Activated naive CD4-positive, alpha-beta T cell treated with anti-CD3 and anti-CD28 coated beads for 36 hours (primary cell): ENCODE results near the gene MDM1. TPM values are rescaled to one million over a fixed set of nuclear protein-coding genes. Genes with fewer than 3 reads are reported as not detected.
A peak's percentile ranks its signal among the peaks of the same experiment; 100 is the strongest.

Experiments used
- CTCF ChIA-PET: fragments of 350-600 bp; sonication (Branson Sonifier 250); formaldehyde crosslinking; loops from one replicate; lab custom pipeline; 2021; ENCODE audit warnings: antibody characterized with exemption; lab: Charles Lee
- DNase-seq: peaks from one replicate; pipeline ENCODE4 v3.0.0-alpha.2; 2020
- H3K27ac Mint-ChIP-seq: one replicate; pipeline ENCODE4 v1.8.0; 2021; ENCODE audit warnings: mild to moderate bottlenecking, mixed read lengths
- H3K27me3 Mint-ChIP-seq: one replicate; pipeline ENCODE4 v1.8.0; 2021; ENCODE audit warnings: low read depth, mixed read lengths
- H3K36me3 Mint-ChIP-seq: one replicate; pipeline ENCODE4 v1.8.0; 2021; ENCODE audit warnings: low read depth, mixed read lengths
- H3K4me1 Mint-ChIP-seq: one replicate; pipeline ENCODE4 v1.8.0; 2021; ENCODE audit warnings: low read depth, mixed read lengths
- H3K4me3 Mint-ChIP-seq: one replicate; pipeline ENCODE4 v1.8.0; 2021; ENCODE audit warnings: mild to moderate bottlenecking, moderate library complexity, mixed read lengths
- H3K9me3 Mint-ChIP-seq: one replicate; pipeline ENCODE4 v1.8.0; 2021; ENCODE audit warnings: mixed read lengths
- intact Hi-C: fragments of 100-400 bp; cut with micrococcal nuclease; formaldehyde crosslinking; loops from one replicate; pipeline ENCODE4 v1.15.1; 2023
- total RNA-seq, 2 experiments: library from RNA; stranded (reverse); gene quantifications; one replicate each; pipeline ENCODE4 v1.2.3, GENCODE V29; 2021

MDM1 gene
- total RNA-seq, 2 experiments from 2014 or later = 16.5 to 20.8 TPM

GRCh38 chr12:68368327-68368726 is 36.2 kb upstream of the MDM1 start:
- CTCF ChIA-PET = no interaction called here
- Mint-ChIP-seq H3K36me3 (no peaks in the 10 kb centered on the region), H3K9me3 (peaks cover 1% of the 10 kb centered on the region), H3K27me3 (no peaks in the 10 kb centered on the region), H3K27ac (no peak overlapping the region), H3K4me1 (peaks cover 61% of the 10 kb centered on the region), H3K4me3 (no peak overlapping the region)
- no peak for DNase-seq
- intact Hi-C loops = loop anchor here (5.0 kb wide), 1 partner anchor 251 kb away; no protein-coding TSS in a partner anchor

GRCh38 chr12:68367903-68368302 is 35.7 kb upstream of the MDM1 start:
- no peaks in the 10 kb centered on the region for H3K27me3 Mint-ChIP-seq
- intact Hi-C loops = loop anchor here (5.0 kb wide), 1 partner anchor 251 kb away; no protein-coding TSS in a partner anchor
- H3K4me1 Mint-ChIP-seq = peaks cover 59% of the 10 kb centered on the region
- no peak overlapping the region for H3K4me3 Mint-ChIP-seq
- no peaks in the 10 kb centered on the region for H3K36me3 Mint-ChIP-seq
- CTCF ChIA-PET = no interaction called here
- H3K9me3 Mint-ChIP-seq = no peaks in the 10 kb centered on the region
- no peak overlapping the region for H3K27ac Mint-ChIP-seq
- no peak for DNase-seq

GRCh38 chr12:68367116-68367515 is 35.0 kb upstream of the MDM1 start:
- Mint-ChIP-seq H3K27ac (peak overlapping the region; percentile 43), H3K27me3 (no peaks in the 10 kb centered on the region), H3K36me3 (no peaks in the 10 kb centered on the region), H3K4me1 (peaks cover 56% of the 10 kb centered on the region), H3K4me3 (no peak overlapping the region), H3K9me3 (no peaks in the 10 kb centered on the region)
- intact Hi-C loops = loop anchor here (5.0 kb wide), 1 partner anchor 250 kb away; no protein-coding TSS in a partner anchor
- CTCF ChIA-PET = no interaction called here
- peak; percentile 57 for DNase-seq

- Mint-ChIP-seq H3K27ac (peak overlapping the region; percentile 90), H3K9me3 (no peaks in the 10 kb centered on the region), H3K36me3 (no peaks in the 10 kb centered on the region), H3K27me3 (no peaks in the 10 kb centered on the region), H3K4me1 (peaks cover 57% of the 10 kb centered on the region), H3K4me3 (peak overlapping the region; percentile 79)
- peak; percentile 90 for DNase-seq
- CTCF ChIA-PET = interaction anchor here (0.8 to 1.0 kb wide), 2 partner anchors 10 to 127 kb away, joined by 3 to 5 read pairs; no protein-coding TSS in a partner anchor
- intact Hi-C loops = loop anchor here (1.0 to 5.0 kb wide), 9 partner anchors 9 to 444 kb away; partner anchors contain the start of genes MDM1, MDM2 and RAP1B
These were observed 32.9 kb upstream of the MDM1 start for GRCh38 chr12:68364893-68365725.

- H3K9me3 Mint-ChIP-seq = no peaks in the 10 kb centered on the region
- CTCF ChIA-PET = interaction anchor here (1.0 kb wide), 1 partner anchor 127 kb away, joined by 3 read pairs; no protein-coding TSS in a partner anchor
- H3K4me1 Mint-ChIP-seq = peaks cover 57% of the 10 kb centered on the region
These were observed 32.2 kb upstream of the MDM1 start for GRCh38 chr12:68364328-68364727.

GRCh38 chr12:68361953-68362352 is 29.8 kb upstream of the MDM1 start:
- CTCF ChIA-PET = interaction anchor here (0.6 kb wide), 2 partner anchors 13 to 432 kb away, joined by 3 to 4 read pairs; no protein-coding TSS in a partner anchor
- H3K4me3 Mint-ChIP-seq = no peak overlapping the region
- no peak for DNase-seq
- no peaks in the 10 kb centered on the region for H3K36me3 Mint-ChIP-seq
- peaks cover 48% of the 10 kb centered on the region for H3K4me1 Mint-ChIP-seq
- no peaks in the 10 kb centered on the region for H3K9me3 Mint-ChIP-seq
- H3K27me3 Mint-ChIP-seq = no peaks in the 10 kb centered on the region
- peak overlapping the region; percentile 21 for H3K27ac Mint-ChIP-seq
- intact Hi-C loops = no loop called here

More at GRCh38 chr12:68364328-68364727, 32.2 kb upstream of the MDM1 start:
- no peak for DNase-seq
- Mint-ChIP-seq H3K27me3 (no peaks in the 10 kb centered on the region), H3K4me3 (peak overlapping the region; percentile 79), H3K27ac (peak overlapping the region; percentile 90), H3K36me3 (no peaks in the 10 kb centered on the region)
- intact Hi-C loops = loop anchor here (2.0 kb wide), 2 partner anchors 74 to 444 kb away; partner anchors contain the start of gene MDM2

GRCh38 chr12:68359674-68360073 is 27.5 kb upstream of the MDM1 start:
- Mint-ChIP-seq H3K4me3 (no peak overlapping the region), H3K27me3 (no peaks in the 10 kb centered on the region), H3K27ac (no peak overlapping the region), H3K4me1 (peaks cover 33% of the 10 kb centered on the region), H3K36me3 (no peaks in the 10 kb centered on the region), H3K9me3 (no peaks in the 10 kb centered on the region)
- no peak for DNase-seq
- CTCF ChIA-PET = interaction anchor here (0.6 to 2.0 kb wide), 13 partner anchors 13 to 710 kb away, joined by 3 to 6 read pairs (median 4); no protein-coding TSS in a partner anchor
- intact Hi-C loops = loop anchor here (1.0 to 5.0 kb wide), 4 partner anchors 253 to 708 kb away; partner anchors contain the start of gene SLC35E3

- peak overlapping the region; percentile 10 for H3K27ac Mint-ChIP-seq
- no peaks in the 10 kb centered on the region for H3K36me3 Mint-ChIP-seq
- no peaks in the 10 kb centered on the region for H3K9me3 Mint-ChIP-seq
- H3K4me1 Mint-ChIP-seq = peaks cover 25% of the 10 kb centered on the region
- no peak overlapping the region for H3K4me3 Mint-ChIP-seq
- intact Hi-C loops = loop anchor here (1.0 to 5.0 kb wide), 5 partner anchors 253 to 708 kb away; partner anchors contain the start of genes NUP107 and SLC35E3
- CTCF ChIA-PET = interaction anchor here (0.6 to 2.0 kb wide), 17 partner anchors 14 to 394 kb away, joined by 3 to 6 read pairs (median 4); partner anchors contain the start of genes MDM1 and NUP107
- peak; percentile 84 for DNase-seq
- no peaks in the 10 kb centered on the region for H3K27me3 Mint-ChIP-seq
These were observed 26.6 kb upstream of the MDM1 start for GRCh38 chr12:68358532-68359485.

- Mint-ChIP-seq H3K27me3 (no peaks in the 10 kb centered on the region), H3K36me3 (no peaks in the 10 kb centered on the region), H3K27ac (no peak overlapping the region), H3K4me1 (peaks cover 18% of the 10 kb centered on the region), H3K9me3 (no peaks in the 10 kb centered on the region), H3K4me3 (no peak overlapping the region)
- CTCF ChIA-PET = interaction anchor here (1.0 to 1.3 kb wide), 3 partner anchors 8 to 342 kb away, joined by 3 to 4 read pairs (median 3); no protein-coding TSS in a partner anchor
- intact Hi-C loops = loop anchor here (5.0 kb wide), 1 partner anchor 710 kb away; no protein-coding TSS in a partner anchor
- DNase-seq = no peak
These were observed 24.8 kb upstream of the MDM1 start for GRCh38 chr12:68356986-68357385.

GRCh38 chr12:68356060-68356695 is 24.0 kb upstream of the MDM1 start:
- intact Hi-C loops = loop anchor here (5.0 kb wide), 1 partner anchor 711 kb away; no protein-coding TSS in a partner anchor
- Mint-ChIP-seq H3K36me3 (no peaks in the 10 kb centered on the region), H3K4me1 (peaks cover 15% of the 10 kb centered on the region), H3K27me3 (no peaks in the 10 kb centered on the region), H3K9me3 (no peaks in the 10 kb centered on the region), H3K27ac (no peak overlapping the region), H3K4me3 (no peak overlapping the region)
- DNase-seq = no peak
- CTCF ChIA-PET = interaction anchor here (0.6 to 1.0 kb wide), 4 partner anchors 8 to 380 kb away, joined by 3 read pairs; no protein-coding TSS in a partner anchor

- no peak overlapping the region for H3K4me3 Mint-ChIP-seq
- CTCF ChIA-PET = no interaction called here
- intact Hi-C loops = loop anchor here (5.0 kb wide), 1 partner anchor 712 kb away; no protein-coding TSS in a partner anchor
These were observed 22.9 kb upstream of the MDM1 start for GRCh38 chr12:68354977-68355541.

More at GRCh38 chr12:68354977-68355541, 22.9 kb upstream of the MDM1 start:
- Mint-ChIP-seq H3K36me3 (no peaks in the 10 kb centered on the region), H3K27ac (no peak overlapping the region), H3K27me3 (no peaks in the 10 kb centered on the region), H3K9me3 (no peaks in the 10 kb centered on the region), H3K4me1 (peaks cover 11% of the 10 kb centered on the region)
- no peak for DNase-seq
